NCI-H2029 treated with DMSO at 0.1 percent for 48 hours (cell line): ENCODE data around the gene STAMBPL1.
"Not testable (repeated sequence)": the region's sequence is repeated elsewhere in the genome, so short reads cannot be mapped to it uniquely, and the experiment has no call there.

Experiments
- DNase-seq: peaks from one replicate; lab custom pipeline; 2025; lab: John Stamatoyannopoulos, UW

Gene STAMBPL1

GRCh38 chr10:88857831-88858230 lies 22.2 kb upstream of the STAMBPL1 start:
- DNase-seq = no peak

- no peak for DNase-seq
Measured at GRCh38 chr10:88858491-88858890, 21.6 kb upstream of the STAMBPL1 start.

- no peak for DNase-seq
Measured at GRCh38 chr10:88861036-88861435, 19.0 kb upstream of the STAMBPL1 start.

- DNase-seq = no peak
Measured at GRCh38 chr10:88865281-88865876, 14.7 kb upstream of the STAMBPL1 start.

- DNase-seq = no peak
Measured at GRCh38 chr10:88866454-88866853, 13.6 kb upstream of the STAMBPL1 start.

- no peak for DNase-seq
Measured at GRCh38 chr10:88870089-88870488, 10.0 kb upstream of the STAMBPL1 start.

- no peak for DNase-seq
Measured at GRCh38 chr10:88873757-88874156, 6.3 kb upstream of the STAMBPL1 start.

GRCh38 chr10:88874281-88874680 lies 5.8 kb upstream of the STAMBPL1 start:
- no peak for DNase-seq

- no peak for DNase-seq
Measured at GRCh38 chr10:88875081-88875480, 5.0 kb upstream of the STAMBPL1 start.

- DNase-seq = no peak
Measured at GRCh38 chr10:88877298-88877697, 2.7 kb upstream of the STAMBPL1 start.

GRCh38 chr10:88880282-88881076 lies 434 bp downstream of the STAMBPL1 start:
- DNase-seq = no peak

GRCh38 chr10:88881320-88881719 lies 1.3 kb downstream of the STAMBPL1 start:
- DNase-seq = no peak

- DNase-seq = no peak
Measured at GRCh38 chr10:88881922-88882645, 2.0 kb downstream of the STAMBPL1 start.

GRCh38 chr10:88882646-88883447 lies 2.8 kb downstream of the STAMBPL1 start:
- DNase-seq = not testable (repeated sequence)

GRCh38 chr10:88883448-88883809 lies 3.4 kb downstream of the STAMBPL1 start:
- DNase-seq = no peak

- no peak for DNase-seq
Measured at GRCh38 chr10:88886557-88886956, 6.5 kb downstream of the STAMBPL1 start.

GRCh38 chr10:88888810-88889445 lies 8.9 kb downstream of the STAMBPL1 start:
- no peak for DNase-seq

GRCh38 chr10:88889559-88890337 lies 9.7 kb downstream of the STAMBPL1 start:
- DNase-seq = no peak

GRCh38 chr10:88890681-88891381 lies 10.8 kb downstream of the STAMBPL1 start:
- DNase-seq = no peak

- DNase-seq = no peak
Measured at GRCh38 chr10:88892222-88892967, 12.3 kb downstream of the STAMBPL1 start.
